ENCODE measurements around the gene GALE. TPM values are rescaled to one million over a fixed set of nuclear protein-coding genes. Genes with fewer than 3 reads are reported as not detected.

The GALE gene
- total and polyA plus RNA-seq, 2 of the 13 experiments (the other 11 are each of a cell fraction or from before 2014, with no cell fraction given): 85.2 to 88.4 TPM

- TF ChIP-seq, protein P1, sequence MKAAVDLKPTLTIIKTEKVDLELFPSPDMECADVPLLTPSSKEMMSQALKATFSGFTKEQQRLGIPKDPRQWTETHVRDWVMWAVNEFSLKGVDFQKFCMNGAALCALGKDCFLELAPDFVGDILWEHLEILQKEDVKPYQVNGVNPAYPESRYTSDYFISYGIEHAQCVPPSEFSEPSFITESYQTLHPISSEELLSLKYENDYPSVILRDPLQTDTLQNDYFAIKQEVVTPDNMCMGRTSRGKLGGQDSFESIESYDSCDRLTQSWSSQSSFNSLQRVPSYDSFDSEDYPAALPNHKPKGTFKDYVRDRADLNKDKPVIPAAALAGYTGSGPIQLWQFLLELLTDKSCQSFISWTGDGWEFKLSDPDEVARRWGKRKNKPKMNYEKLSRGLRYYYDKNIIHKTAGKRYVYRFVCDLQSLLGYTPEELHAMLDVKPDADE (CRISPR knock-in tag; IDR thresholded peaks at IDR 0.05): no peak
- TF ChIP-seq NONO (IDR thresholded peaks at IDR 0.05) (no peak), NONO (CRISPR knock-in tag; conservative IDR thresholded peaks at IDR 0.05) (peak; percentile 51), ZNF770 (CRISPR knock-in tag; IDR thresholded peaks at IDR 0.05) (no peak), RAD21 (CRISPR knock-in tag; IDR thresholded peaks at IDR 0.05) (peak; percentile 28; the same call in 1 of the 2 replicates), ZNF777 (CRISPR knock-in tag; IDR thresholded peaks at IDR 0.05) (peak; percentile 71), ZNF234 (CRISPR knock-in tag; conservative IDR thresholded peaks at IDR 0.05) (no peak), FOXK1 (CRISPR knock-in tag; IDR thresholded peaks at IDR 0.05; ENCODE audit: borderline replicate concordance, low read depth) (peak; percentile 47; the same call in 1 of the 2 replicates), NBN (conservative IDR thresholded peaks at IDR 0.05) (no peak), RELA (CRISPR knock-in tag; IDR thresholded peaks at IDR 0.05) (no peak), CEBPB (IDR thresholded peaks at IDR 0.05; ENCODE audit: borderline replicate concordance, low read depth, low read length) (no peak), PHB2 (IDR thresholded peaks at IDR 0.05; ENCODE audit: partially characterized antibody) (no peak), HIVEP1 (CRISPR knock-in tag; IDR thresholded peaks at IDR 0.05) (peak; percentile 32; the same call in 1 of the 2 replicates), ZNF281 (CRISPR knock-in tag; IDR thresholded peaks at IDR 0.05; ENCODE audit: borderline replicate concordance) (no peak), ZNF350 (CRISPR knock-in tag; IDR thresholded peaks at IDR 0.05; ENCODE audit: borderline replicate concordance, low read depth) (peak; percentile 17; the same call in 1 of the 2 replicates), NFATC3 (CRISPR knock-in tag; IDR thresholded peaks at IDR 0.05) (no peak), ZNF383 (CRISPR knock-in tag; IDR thresholded peaks at IDR 0.05; ENCODE audit: borderline replicate concordance) (no peak)
- TF ChIP-seq, protein P2, sequence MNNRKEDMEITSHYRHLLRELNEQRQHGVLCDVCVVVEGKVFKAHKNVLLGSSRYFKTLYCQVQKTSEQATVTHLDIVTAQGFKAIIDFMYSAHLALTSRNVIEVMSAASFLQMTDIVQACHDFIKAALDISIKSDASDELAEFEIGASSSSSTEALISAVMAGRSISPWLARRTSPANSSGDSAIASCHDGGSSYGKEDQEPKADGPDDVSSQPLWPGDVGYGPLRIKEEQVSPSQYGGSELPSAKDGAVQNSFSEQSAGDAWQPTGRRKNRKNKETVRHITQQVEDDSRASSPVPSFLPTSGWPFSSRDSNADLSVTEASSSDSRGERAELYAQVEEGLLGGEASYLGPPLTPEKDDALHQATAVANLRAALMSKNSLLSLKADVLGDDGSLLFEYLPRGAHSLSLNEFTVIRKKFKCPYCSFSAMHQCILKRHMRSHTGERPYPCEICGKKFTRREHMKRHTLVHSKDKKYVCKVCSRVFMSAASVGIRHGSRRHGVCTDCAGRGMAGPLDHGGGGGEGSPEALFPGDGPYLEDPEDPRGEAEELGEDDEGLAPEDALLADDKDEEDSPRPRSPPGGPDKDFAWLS (CRISPR knock-in tag; IDR thresholded peaks at IDR 0.05; ENCODE audit: borderline replicate concordance): no peak
- TF ChIP-seq, protein P3, sequence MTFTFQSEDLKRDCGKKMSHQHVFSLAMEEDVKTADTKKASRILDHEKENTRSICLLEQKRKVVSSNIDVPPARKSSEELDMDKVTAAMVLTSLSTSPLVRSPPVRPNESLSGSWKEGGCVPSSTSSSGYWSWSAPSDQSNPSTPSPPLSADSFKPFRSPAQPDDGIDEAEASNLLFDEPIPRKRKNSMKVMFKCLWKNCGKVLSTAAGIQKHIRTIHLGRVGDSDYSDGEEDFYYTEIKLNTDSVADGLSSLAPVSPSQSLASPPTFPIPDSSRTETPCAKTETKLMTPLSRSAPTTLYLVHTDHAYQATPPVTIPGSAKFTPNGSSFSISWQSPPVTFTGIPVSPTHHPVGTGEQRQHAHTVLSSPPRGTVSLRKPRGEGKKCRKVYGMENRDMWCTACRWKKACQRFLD (CRISPR knock-in tag; IDR thresholded peaks at IDR 0.05; ENCODE audit: borderline replicate concordance): peak; percentile 56; the same call in 1 of the 2 replicates
Measured at GRCh38 chr1:23777979-23778814, 22.4 kb downstream of the GALE start, which contains the start of gene PITHD1 (continued).
